ENCODE data around the gene IP6K3. TPM values are rescaled to one million over a fixed set of nuclear protein-coding genes. Genes with fewer than 3 reads are reported as not detected.

Gene IP6K3
- total RNA-seq, 1 donor from 2014 or later = 1.5 TPM

DNA sequence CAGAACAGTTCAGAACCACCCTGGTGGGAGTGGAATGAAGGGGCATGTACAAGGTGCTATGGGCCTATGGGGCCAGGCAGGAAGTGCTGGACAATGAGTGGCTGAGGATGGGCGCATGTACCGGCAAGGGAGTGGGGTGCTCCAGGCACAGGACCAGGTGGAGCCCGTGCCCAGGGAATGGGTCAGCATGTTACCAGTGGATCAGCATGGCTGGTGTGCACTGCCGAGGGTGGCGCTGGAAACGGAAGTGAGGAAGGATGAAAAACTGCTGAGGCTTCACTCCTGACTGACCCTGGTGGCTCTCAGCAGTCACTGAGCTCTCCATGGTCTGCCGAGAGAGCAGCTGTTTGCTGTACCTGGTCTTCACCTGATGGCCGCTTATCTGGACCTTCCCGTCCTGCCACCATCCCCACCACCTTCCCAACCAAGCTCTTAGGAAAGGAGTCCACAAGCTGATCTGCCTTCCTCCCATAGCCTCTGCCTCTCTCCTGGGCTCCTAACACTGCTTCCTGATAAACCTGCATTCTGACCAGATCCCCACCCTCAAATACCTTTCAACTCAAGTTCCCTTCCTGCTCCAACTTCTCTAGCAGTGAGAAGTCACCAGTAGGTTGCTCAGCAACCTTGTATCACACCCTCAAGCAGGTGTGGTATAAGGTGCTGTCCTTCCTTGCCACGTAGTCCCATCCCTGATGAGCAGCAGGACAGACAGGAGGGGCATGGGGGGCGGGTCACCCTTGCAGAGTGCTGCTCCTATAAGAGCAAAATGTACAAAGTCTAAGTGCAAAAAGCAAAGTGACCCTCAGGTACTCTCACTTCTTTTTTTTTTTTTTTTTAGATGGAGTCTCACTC lies 42.3 kb downstream of the IP6K3 start:
- TF ChIP-seq CTCF (IDR thresholded peaks at IDR 0.05) = no peak
- TF ChIP-seq POLR2A (IDR thresholded peaks at IDR 0.05) = no peak
- TF ChIP-seq POLR2AphosphoS5 (IDR thresholded peaks at IDR 0.05; ENCODE audit: insufficient read depth in 1 of 2, low read depth in 1 of 2) = no peak
- no peak overlapping the region for H3K27ac ChIP-seq
- peaks cover 0 to 7% of the 10 kb centered on the region in 2 donors for H3K36me3 ChIP-seq
- H3K27me3 ChIP-seq = no peaks in the 10 kb centered on the region
- peaks cover 1% of the 10 kb centered on the region for H3K4me1 ChIP-seq
- intact Hi-C loops (cut with DNase I) = loop anchor here (5.0 kb wide), 1 partner anchor 112 kb away; no protein-coding TSS in a partner anchor
- DNase-seq (ENCODE audit: extremely low spot score in 2 of 2) = no peak
- H3K9me3 ChIP-seq = no peaks in the 10 kb centered on the region
- no peak overlapping the region for H3K4me3 ChIP-seq

DNA sequence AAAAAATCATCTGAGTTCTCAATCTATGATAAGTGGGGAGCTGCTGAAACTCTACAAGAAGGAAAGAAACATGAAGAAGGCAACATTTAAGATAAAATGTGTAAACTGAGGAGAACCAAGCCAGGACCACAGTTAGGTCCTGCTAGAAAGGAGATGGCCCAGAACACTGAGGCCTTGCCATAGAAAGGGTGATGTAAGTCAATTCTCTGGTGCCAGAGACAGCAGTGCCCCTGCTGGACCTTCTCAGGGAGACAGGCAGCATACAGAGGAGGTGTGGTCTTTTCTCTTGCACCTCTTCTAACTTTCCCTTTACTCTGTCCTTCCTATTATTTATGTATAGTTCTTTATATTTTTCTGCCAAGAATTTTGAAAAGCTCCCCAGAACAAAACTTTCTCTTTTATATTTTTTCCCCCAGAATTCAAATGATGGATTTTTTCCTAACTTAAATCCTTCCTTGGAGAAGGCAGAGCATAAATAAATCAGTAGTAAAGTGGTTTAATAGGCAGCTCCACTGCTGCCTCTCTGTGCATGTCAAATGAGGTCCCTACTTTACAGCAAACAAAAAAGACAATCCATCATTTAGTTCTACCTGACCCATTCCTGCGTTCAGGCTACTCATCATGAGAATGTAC lies 44.2 kb downstream of the IP6K3 start:
- no peaks in the 10 kb centered on the region for H3K36me3 ChIP-seq
- TF ChIP-seq POLR2A (IDR thresholded peaks at IDR 0.05) (no peak), POLR2AphosphoS5 (IDR thresholded peaks at IDR 0.05; ENCODE audit: insufficient read depth in 1 of 2, low read depth in 1 of 2) (no peak), CTCF (IDR thresholded peaks at IDR 0.05) (peak in 1 of 3 experiments; percentile 55)
- H3K4me3 ChIP-seq = no peak overlapping the region
- intact Hi-C loops (cut with DNase I) = loop anchor here (5.0 kb wide), 1 partner anchor 110 kb away; no protein-coding TSS in a partner anchor
- no peak overlapping the region for H3K27ac ChIP-seq
- H3K4me1 ChIP-seq = peaks cover 16% of the 10 kb centered on the region
- no peak for DNase-seq (ENCODE audit: extremely low spot score in 2 of 2)
- H3K9me3 ChIP-seq = no peaks in the 10 kb centered on the region
- H3K27me3 ChIP-seq = no peaks in the 10 kb centered on the region

GRCh38 chr6:33700391-33701050 lies 46.2 kb downstream of the IP6K3 start:
- Histone ChIP-seq H3K4me1 (peaks cover 36% of the 10 kb centered on the region), H3K4me3 (no peak overlapping the region), H3K9me3 (no peaks in the 10 kb centered on the region), H3K27me3 (no peaks in the 10 kb centered on the region), H3K27ac (peak overlapping the region; percentile 34), H3K36me3 (no peaks in the 10 kb centered on the region)
- no peak for DNase-seq (ENCODE audit: extremely low spot score in 2 of 2)
- intact Hi-C loops (cut with DNase I) = loop anchor here (5.0 kb wide), 1 partner anchor 108 kb away; no protein-coding TSS in a partner anchor
- TF ChIP-seq POLR2A (IDR thresholded peaks at IDR 0.05) = no peak
- TF ChIP-seq POLR2AphosphoS5 (IDR thresholded peaks at IDR 0.05; ENCODE audit: insufficient read depth in 1 of 2, low read depth in 1 of 2) = peak in 1 of 2 donors; percentile 24
- peak; percentile 27 to 46 (median 36) for TF ChIP-seq CTCF (IDR thresholded peaks at IDR 0.05)

DNA sequence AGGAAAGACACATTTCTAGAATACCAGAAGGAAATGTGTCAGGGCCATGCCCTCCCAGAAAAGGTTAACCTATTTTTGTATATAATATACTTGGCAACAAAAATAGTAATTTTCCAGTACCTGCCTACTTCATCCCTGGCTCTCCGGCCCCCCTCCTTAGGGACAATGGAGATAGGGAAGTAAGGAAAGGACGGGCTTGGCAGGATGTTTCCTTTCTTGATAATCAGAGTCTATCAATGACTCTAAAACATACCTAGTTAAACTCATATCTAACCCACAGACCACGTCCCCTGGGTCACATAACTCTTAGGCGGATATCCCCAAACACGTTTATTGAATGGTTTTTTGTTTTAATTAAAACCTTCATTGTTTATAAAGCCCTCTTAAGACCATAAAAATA lies 47.0 kb downstream of the IP6K3 start:
- no peaks in the 10 kb centered on the region for H3K36me3 ChIP-seq
- H3K27ac ChIP-seq = peak overlapping the region; percentile 34
- H3K4me3 ChIP-seq = no peak overlapping the region
- peaks cover 43% of the 10 kb centered on the region for H3K4me1 ChIP-seq
- H3K9me3 ChIP-seq = no peaks in the 10 kb centered on the region
- no peaks in the 10 kb centered on the region for H3K27me3 ChIP-seq
- no peak for TF ChIP-seq POLR2A (IDR thresholded peaks at IDR 0.05)
- TF ChIP-seq CTCF (IDR thresholded peaks at IDR 0.05) = no peak
- no peak for TF ChIP-seq POLR2AphosphoS5 (IDR thresholded peaks at IDR 0.05; ENCODE audit: insufficient read depth in 1 of 2, low read depth in 1 of 2)
- no peak for DNase-seq (ENCODE audit: extremely low spot score in 2 of 2)
- intact Hi-C loops (cut with DNase I) = loop anchor here (5.0 kb wide), 1 partner anchor 107 kb away; no protein-coding TSS in a partner anchor

All from vagina (tissue), 2 donors.